Measurements from ENCODE around the gene GCFC2.
A peak's percentile ranks its signal among the peaks of the same experiment; 100 is the strongest.
"Not testable (repeated sequence)": the region's sequence is repeated elsewhere in the genome, so short reads cannot be mapped to it uniquely, and the experiment has no call there.

The GCFC2 gene

GRCh38 chr2:75710577-75711253 lies at the start of gene GCFC2:
Gene GCFC2, minus strand, starts transcription at chr2:75710915. Its CDS starts 60 bp downstream, at chr2:75710855.
- peak; percentile 86 for DNase-seq

GRCh38 chr2:75752828-75753227 lies 42.1 kb upstream of the GCFC2 start:
- DNase-seq, result no peak

- DNase-seq, result no peak
Measured at GRCh38 chr2:75751824-75752468, 41.2 kb upstream of the GCFC2 start.

- no peak for DNase-seq
Measured at GRCh38 chr2:75751360-75751759, 40.6 kb upstream of the GCFC2 start.

DNA sequence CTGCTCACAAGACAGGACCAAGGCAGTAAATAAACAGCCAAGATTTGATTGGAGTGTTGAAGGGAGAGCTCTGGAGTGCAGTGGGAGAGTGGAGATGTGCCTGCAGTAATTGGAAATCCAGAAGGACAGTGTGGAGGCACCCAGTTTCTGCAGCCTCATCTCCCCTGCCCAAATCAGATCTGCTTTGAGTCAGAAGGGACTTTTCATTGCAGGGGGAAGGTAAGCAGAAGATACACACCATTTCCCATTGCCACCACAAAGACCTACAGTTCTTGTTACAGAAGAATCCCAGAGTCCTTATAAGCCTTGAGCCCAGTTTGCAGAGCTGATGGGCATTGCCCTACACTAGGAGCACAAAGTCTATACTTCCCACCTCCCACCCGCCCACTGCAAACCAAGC lies 27.2 kb upstream of the GCFC2 start:
- DNase-seq, result no peak

DNA sequence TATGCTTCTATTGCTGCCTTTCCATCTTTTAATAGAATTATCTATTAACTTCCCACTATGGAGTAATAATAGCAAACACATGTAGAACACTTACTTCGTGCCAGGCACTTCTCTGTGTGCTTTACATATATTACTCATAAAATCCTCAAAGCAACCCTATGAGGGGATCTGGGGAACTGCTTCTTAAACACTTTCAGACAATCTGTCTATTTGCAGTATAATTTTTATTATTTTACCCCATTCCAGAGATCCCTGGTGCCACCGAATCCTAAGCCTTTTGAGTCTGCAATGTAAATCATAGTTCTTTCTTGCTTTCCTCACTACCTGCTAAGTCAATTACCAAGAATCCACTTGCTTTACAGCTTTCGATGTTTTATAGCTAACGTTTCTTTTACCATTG lies 25.6 kb upstream of the GCFC2 start:
- DNase-seq, result no peak

GRCh38 chr2:75729861-75730260 lies 19.1 kb upstream of the GCFC2 start:
- no peak for DNase-seq

- no peak for DNase-seq
Measured at GRCh38 chr2:75728614-75729419, 18.1 kb upstream of the GCFC2 start.

DNA sequence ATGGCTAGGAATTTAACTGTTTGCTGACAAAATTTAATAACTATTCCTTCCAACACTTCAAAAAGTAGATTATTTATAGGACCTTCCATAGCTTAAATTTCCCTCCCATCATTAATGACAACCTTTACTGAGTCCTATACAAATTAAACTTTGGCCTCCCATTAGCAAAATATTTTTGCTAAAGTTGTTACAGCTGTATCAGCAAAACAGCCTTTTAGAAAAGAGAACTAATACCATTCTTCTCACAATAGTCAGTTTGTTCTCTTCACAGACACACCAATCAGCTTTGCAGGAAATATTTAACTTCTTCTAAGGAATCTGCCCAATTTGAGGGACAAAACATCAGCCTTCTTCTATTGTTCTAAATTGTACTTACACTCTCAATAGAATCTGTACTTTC lies 12.0 kb upstream of the GCFC2 start:
- DNase-seq, result no peak

DNA sequence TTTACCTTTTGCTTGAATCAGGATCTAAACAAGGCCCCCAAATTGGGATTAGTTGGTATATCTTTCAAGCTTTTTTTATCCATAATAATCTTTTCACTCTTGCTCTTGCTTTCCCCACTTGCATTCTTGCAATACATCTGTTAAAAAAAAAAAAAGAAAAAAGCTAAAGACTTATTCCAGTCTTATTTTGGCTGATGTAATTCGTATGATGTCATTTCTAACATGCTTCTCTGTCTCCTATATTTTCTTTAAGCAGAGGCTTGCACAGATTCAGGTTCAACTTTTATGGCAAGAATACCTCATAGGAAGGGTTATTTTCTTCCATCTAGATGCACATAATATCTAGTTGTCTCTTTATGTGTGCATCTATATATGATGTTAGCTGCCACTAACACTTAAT lies 9.8 kb upstream of the GCFC2 start:
- DNase-seq, result no peak

GRCh38 chr2:75719616-75720015 lies 8.9 kb upstream of the GCFC2 start:
- DNase-seq, result no peak

DNA sequence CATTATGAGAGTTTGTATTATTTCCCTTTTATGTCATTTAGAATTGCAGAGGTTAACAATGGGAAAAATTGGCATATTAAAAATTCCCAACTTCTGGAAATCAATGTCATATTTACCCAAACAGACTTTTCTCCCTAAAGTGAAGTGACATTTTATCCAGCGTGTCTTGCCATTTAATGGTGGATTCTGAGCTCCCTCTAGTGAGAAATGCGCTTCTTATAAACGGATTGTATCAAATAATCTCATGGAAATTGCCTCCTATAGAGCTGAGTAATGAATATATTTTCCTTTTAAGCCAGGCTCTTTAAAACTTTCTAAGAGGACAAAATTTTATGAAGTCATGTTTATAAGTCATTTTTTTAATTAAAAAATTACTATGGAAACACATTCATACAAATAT lies 5.7 kb upstream of the GCFC2 start:
- no peak for DNase-seq

DNA sequence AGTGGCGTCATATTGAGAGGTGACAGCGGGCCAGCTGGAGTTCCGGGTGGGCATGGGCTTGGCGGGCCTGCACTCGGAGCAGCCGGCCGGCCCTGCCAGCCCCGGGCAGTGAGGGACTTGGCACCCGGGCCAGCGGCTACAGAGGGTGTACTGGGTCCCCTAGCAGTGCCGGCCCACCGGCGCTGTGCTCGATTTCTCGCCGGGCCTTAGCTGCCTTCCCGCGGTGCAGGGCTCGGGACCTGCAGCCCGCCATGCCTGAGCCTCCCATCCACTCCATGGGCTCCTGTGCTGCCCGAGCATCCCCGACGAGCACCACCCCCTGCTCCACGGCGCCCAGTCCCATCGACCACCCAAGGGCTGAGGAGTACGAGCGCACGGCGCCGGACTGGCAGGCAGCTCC lies 875 bp upstream of the GCFC2 start:
- DNase-seq, result not testable (repeated sequence)

- no peak for DNase-seq
Measured at GRCh38 chr2:75710220-75710576, 517 bp downstream of the GCFC2 start.

- no peak for DNase-seq
Measured at GRCh38 chr2:75709297-75709696, 1.4 kb downstream of the GCFC2 start.

DNA sequence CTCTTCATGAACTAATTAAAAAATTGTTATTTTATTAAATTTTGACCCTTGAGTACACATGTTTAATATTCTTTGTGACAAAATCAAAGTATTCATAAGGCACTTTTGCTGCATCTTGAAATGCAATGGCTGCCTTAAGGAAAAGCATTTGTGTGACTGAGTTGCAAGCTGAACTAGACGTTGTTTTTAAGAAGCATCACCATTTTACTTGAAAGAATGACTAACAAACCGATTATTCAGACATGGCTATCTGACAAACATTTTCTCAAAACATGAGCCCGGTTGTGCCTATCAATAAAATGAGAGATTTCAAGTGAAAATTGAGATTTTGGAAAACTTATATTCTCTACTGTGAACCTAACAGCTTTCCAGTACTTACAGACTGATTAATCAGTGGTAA lies 2.8 kb downstream of the GCFC2 start:
- no peak for DNase-seq

DNA sequence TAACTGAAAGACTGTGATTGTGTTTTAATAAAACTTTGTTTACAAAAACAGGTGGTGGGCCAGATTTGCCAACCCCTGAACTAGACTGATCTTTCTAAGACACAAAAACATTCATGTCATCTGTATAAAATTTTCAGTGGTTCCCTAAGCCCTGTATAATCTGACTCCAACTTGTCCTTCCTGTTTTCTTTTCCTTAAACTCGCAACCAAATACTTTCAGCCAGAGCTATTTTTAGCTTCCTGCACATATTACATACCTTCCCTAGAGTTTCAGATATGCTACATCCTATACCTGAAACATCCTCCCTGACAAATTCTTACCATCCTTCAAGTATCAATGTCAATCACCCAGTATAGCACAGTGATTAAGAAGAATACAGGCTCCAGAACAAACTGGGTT lies 4.8 kb downstream of the GCFC2 start:
- no peak for DNase-seq

GRCh38 chr2:75703589-75704287 lies 7.0 kb downstream of the GCFC2 start:
- no peak for DNase-seq

DNA sequence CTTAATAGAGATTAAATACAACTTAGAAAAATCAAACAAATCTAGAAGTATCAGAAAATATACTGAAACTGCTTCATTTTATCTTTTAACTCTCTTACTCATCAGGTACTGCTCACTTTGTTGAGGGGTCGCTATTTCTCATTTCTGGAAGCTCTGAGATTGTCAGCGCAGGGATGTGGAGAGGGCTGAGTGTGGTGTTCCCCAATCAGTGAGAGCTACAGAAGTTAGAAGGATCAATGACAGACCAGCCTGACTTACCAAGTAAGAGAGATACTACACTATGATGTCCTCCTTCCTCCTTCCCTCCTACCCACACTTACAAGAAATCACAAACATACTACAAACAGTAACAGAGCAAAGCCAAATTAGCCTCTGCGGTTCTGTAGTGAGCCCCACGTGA lies 8.1 kb downstream of the GCFC2 start:
- no peak for DNase-seq

- no peak for DNase-seq
Measured at GRCh38 chr2:75698918-75699317, 11.8 kb downstream of the GCFC2 start.

- DNase-seq, result no peak
Measured at GRCh38 chr2:75688196-75688595, 22.5 kb downstream of the GCFC2 start.

- DNase-seq, result not testable (repeated sequence)
Measured at GRCh38 chr2:75683430-75683829, 27.3 kb downstream of the GCFC2 start.

- DNase-seq, result no peak
Measured at GRCh38 chr2:75680402-75680801, 30.3 kb downstream of the GCFC2 start.

DNA sequence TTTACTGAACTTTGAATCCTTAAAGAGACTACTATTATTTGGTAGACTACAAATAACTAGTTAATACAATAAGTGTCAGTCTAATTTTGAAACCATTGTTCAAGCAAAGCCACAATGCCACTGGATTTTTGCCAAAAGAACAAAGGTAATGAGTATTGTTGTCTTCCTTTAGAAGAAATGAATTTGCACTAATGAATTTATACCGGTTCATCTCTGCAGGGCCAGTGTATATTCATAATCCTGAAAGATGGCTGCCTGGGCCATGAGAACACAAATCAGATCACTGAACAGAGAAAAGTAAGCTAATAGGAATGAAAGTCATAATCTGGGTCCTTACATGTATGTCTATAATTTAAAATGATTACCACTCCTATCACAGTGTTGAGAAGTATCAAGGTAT lies 31.2 kb downstream of the GCFC2 start:
- DNase-seq, result no peak
